HCT116 (cell line): Measurements from ENCODE around the gene ALAS1. TPM values are rescaled to one million over a fixed set of nuclear protein-coding genes. Genes with fewer than 3 reads are reported as not detected.

Source experiments
- ATAC-seq: fragments of 200-7000 bp; cut with Tn5 transposase; 2 replicates; pipeline ENCODE4 v1.9.1; 2020; ENCODE audit warnings: mild to moderate bottlenecking, moderate library complexity
- BruUV-seq: library from RNA; stranded (reverse); fragments of 400-500 nt; replicated peaks from 2 replicates; lab custom pipeline; 2021; lab: Mats Ljungman, UMichigan
- CTCF ChIA-PET: fragments of 300-600 bp; sonication (Branson Sonifier 250); formaldehyde crosslinking; loops from one replicate; lab custom pipeline; 2021; ENCODE audit warnings: antibody characterized with exemption; lab: Charles Lee
- POLR2A ChIA-PET: fragments of 300-600, 350-600 bp; sonication (Branson Sonifier 250); formaldehyde crosslinking; loops from one replicate; lab custom pipeline; 2021; ENCODE audit warnings: antibody characterized with exemption; lab: Charles Lee
- RAD21 ChIA-PET, 2 experiments: fragments of 300-600 bp; sonication (Branson Sonifier 250); formaldehyde crosslinking; loops; one replicate each; lab custom pipeline; 2023; ENCODE audit warnings: low total read pairs in 2 of 2; ENCODE audit not compliant: uncharacterized antibody in 2 of 2, unreplicated experiment in 2 of 2, low non-redundant PET in 1 of 2; lab: Charles Lee
- DNase-seq: peaks from one replicate; pipeline ENCODE4 v3.0.0-alpha.2; 2010; ENCODE audit warnings: low read depth, low spot score
- H2AFZ ChIP-seq: fragments of 200-600 bp; shearing (Covaris generic), sonication (generic); 2 replicates; pipeline ENCODE4 v1.6.1; 2017; ENCODE audit warnings: low read depth, mixed run types, mixed read lengths, antibody characterized with exemption, low read length; ENCODE audit not compliant: poor library complexity, severe bottlenecking
- H3K27ac ChIP-seq: 2 replicates; pipeline ENCODE4 v1.5.1; 2012; ENCODE audit warnings: low read depth, low read length
- H3K27me3 ChIP-seq: fragments of 200-600 bp; sonication (generic); 2 replicates; pipeline ENCODE4 v1.6.1; 2016; ENCODE audit warnings: mixed run types, low read length, mixed read lengths; ENCODE audit not compliant: insufficient read depth
- H3K36me3 ChIP-seq, 2 experiments: fragments of 200-500 bp in 1 of 2; fragments of 200-600 bp in 1 of 2; sonication (Bioruptor generic) in 1 of 2; sonication (generic) in 1 of 2; 2 replicates each; pipeline versions ENCODE4 v1.5.1 to v1.6.1; 2014 to 2016; ENCODE audit warnings: low read length in 2 of 2, inconsistent platforms in 1 of 2, mixed read lengths in 1 of 2, mixed run types in 1 of 2; ENCODE audit not compliant: insufficient read depth in 2 of 2, control insufficient read depth in 1 of 2
- H3K4me1 ChIP-seq, 2 experiments: fragments of 200-600 bp in 1 of 2; sonication (generic) in 1 of 2; 2 replicates each; pipeline versions ENCODE4 v1.5.1 to v1.6.1; 2012 to 2017; ENCODE audit warnings: low read length in 2 of 2, inconsistent platforms in 1 of 2, mild to moderate bottlenecking in 1 of 2, mixed read lengths in 1 of 2, mixed run types in 1 of 2, moderate library complexity in 1 of 2; ENCODE audit not compliant: insufficient read depth in 2 of 2, control insufficient read depth in 1 of 2
- H3K4me2 ChIP-seq: fragments of 200-600 bp; sonication (generic); 2 replicates; pipeline ENCODE4 v1.6.1; 2017; ENCODE audit warnings: mixed run types, low read length, mixed read lengths
- H3K4me3 ChIP-seq, 2 experiments: fragments of 200-600 bp in 1 of 2; sonication (generic) in 1 of 2; replicated peaks in 1 of 2; 2 replicates each; pipeline ENCODE4 v1.5.1; 2011 to 2016; ENCODE audit warnings: low read length in 2 of 2, control low read depth in 1 of 2, low read depth in 1 of 2, mild to moderate bottlenecking in 1 of 2, mixed read lengths in 1 of 2, mixed run types in 1 of 2
- H3K79me2 ChIP-seq: fragments of 200-600 bp; sonication (generic); 2 replicates; pipeline ENCODE4 v1.6.1; 2017; ENCODE audit warnings: mild to moderate bottlenecking, mixed run types, low read length, moderate library complexity, mixed read lengths; ENCODE audit not compliant: insufficient read depth
- H3K9ac ChIP-seq: fragments of 200-600 bp; sonication (generic); 2 replicates; pipeline ENCODE4 v1.6.1; 2016; ENCODE audit warnings: low read length, mixed read lengths
- H3K9me2 ChIP-seq: fragments of 200-600 bp; sonication (generic), shearing (Covaris generic); 2 replicates; pipeline ENCODE4 v1.6.1; 2017; ENCODE audit warnings: mixed run types, mild to moderate bottlenecking, moderate library complexity; ENCODE audit not compliant: insufficient read depth
- H3K9me3 ChIP-seq, 2 experiments: fragments of 200-500 bp in 1 of 2; fragments of 200-600 bp in 1 of 2; sonication (Bioruptor generic) in 1 of 2; sonication (generic) in 1 of 2; 2 replicates each; pipeline ENCODE4 v1.6.1; 2014 to 2017; ENCODE audit warnings: low read length in 2 of 2, mixed read lengths in 2 of 2, inconsistent platforms in 1 of 2, low read depth in 1 of 2, mild to moderate bottlenecking in 1 of 2, mixed run types in 1 of 2, moderate library complexity in 1 of 2; ENCODE audit not compliant: control insufficient read depth in 1 of 2, insufficient read depth in 1 of 2
- H4K20me1 ChIP-seq: fragments of 200-600 bp; sonication (generic), shearing (Covaris generic); 2 replicates; pipeline ENCODE4 v1.6.1; 2017; ENCODE audit warnings: mixed run types, mild to moderate bottlenecking, moderate library complexity; ENCODE audit not compliant: insufficient read depth
- CEBPB ChIP-seq: IDR thresholded peaks from 2 replicates; pipeline ENCODE4 v1.6.1; 2012; ENCODE audit warnings: low read depth
- ELF1 ChIP-seq: IDR thresholded peaks from 2 replicates; pipeline ENCODE4 v1.6.1; 2012; ENCODE audit warnings: low read depth, borderline replicate concordance
- EZH2 ChIP-seq: fragments of 200-600 bp; sonication (generic); IDR thresholded peaks from 2 replicates; pipeline ENCODE4 v1.6.1; 2017; ENCODE audit warnings: antibody characterized with exemption, mixed run types
- EZH2phosphoT487 ChIP-seq: fragments of 200-600 bp; IDR thresholded peaks from 2 replicates; pipeline ENCODE4 v1.6.1; 2018; ENCODE audit warnings: antibody characterized with exemption, borderline replicate concordance
- FOSL1 ChIP-seq: IDR thresholded peaks from 2 replicates; pipeline ENCODE4 v1.6.1; 2012; ENCODE audit warnings: low read depth
- JUND ChIP-seq: IDR thresholded peaks from 2 replicates; pipeline ENCODE4 v1.6.1; 2012
- MAX ChIP-seq: IDR thresholded peaks from 2 replicates; pipeline ENCODE4 v1.6.1; 2012
- POLR2A ChIP-seq: IDR thresholded peaks from 2 replicates; pipeline ENCODE4 v1.7.0; 2011; ENCODE audit warnings: borderline replicate concordance; ENCODE audit not compliant: insufficient read depth, insufficient read length; ENCODE audit errors: extremely low read depth
- POLR2AphosphoS5 ChIP-seq: IDR thresholded peaks from 2 replicates; pipeline ENCODE4 v1.6.1; 2011; ENCODE audit warnings: mild to moderate bottlenecking, low read depth, low read length, moderate library complexity
- RAD21 ChIP-seq: IDR thresholded peaks from 2 replicates; pipeline ENCODE4 v1.6.1; 2012; ENCODE audit warnings: low read depth, mild to moderate bottlenecking
- REST ChIP-seq: IDR thresholded peaks from 2 replicates; pipeline ENCODE4 v1.6.1; 2012; ENCODE audit warnings: low read depth
- SP1 ChIP-seq: IDR thresholded peaks from 2 replicates; pipeline ENCODE4 v1.6.1; 2012; ENCODE audit warnings: low read depth
- TCF7L2 ChIP-seq: IDR thresholded peaks from 2 replicates; pipeline ENCODE4 v1.7.0; 2011; ENCODE audit warnings: borderline replicate concordance, inconsistent platforms; ENCODE audit not compliant: insufficient read depth, insufficient read length; ENCODE audit errors: extremely low read depth
- ZBTB33 ChIP-seq: IDR thresholded peaks from 2 replicates; pipeline ENCODE4 v1.6.1; 2011; ENCODE audit warnings: mild to moderate bottlenecking, low read length, moderate library complexity; ENCODE audit not compliant: insufficient replicate concordance; ENCODE audit errors: extremely low read depth
- ZNF274 ChIP-seq: fragments of 200-500 bp; sonication (Bioruptor generic); IDR thresholded peaks from 2 replicates; pipeline ENCODE4 v1.6.1; 2014; ENCODE audit warnings: mild to moderate bottlenecking, low read depth, low read length, inconsistent platforms
- intact Hi-C: fragments of 100-400 bp; cut with micrococcal nuclease; formaldehyde crosslinking; loops from 2 replicates; pipeline ENCODE4 v1.10.0; 2022
- total RNA-seq: library from RNA; stranded (reverse); gene quantifications from one replicate; pipeline ENCODE4 v1.2.1, GENCODE V29; 2021; ENCODE audit not compliant: unreplicated experiment
- TF ChIP-seq, protein P1 (sequence below): IDR thresholded peaks from 2 replicates; pipeline ENCODE4 v1.6.1; 2012

Gene ALAS1
- total RNA-seq, 1 experiment from 2014 or later = 74.0 TPM

- Histone ChIP-seq H3K27me3 (no peaks in the 10 kb centered on the region), H3K4me2 (no peak overlapping the region), H3K27ac (no peak overlapping the region), H4K20me1 (no peaks in the 10 kb centered on the region), H3K36me3 (peaks cover 50 to 54% of the 10 kb centered on the region in 2 experiments), H3K9me3 (no peaks in the 10 kb centered on the region), H2AFZ (no peak overlapping the region), H3K4me3 (no peak overlapping the region), H3K4me1 (peaks cover 16 to 23% of the 10 kb centered on the region in 2 experiments), H3K79me2 (no peaks in the 10 kb centered on the region), H3K9ac (no peak overlapping the region), H3K9me2 (no peaks in the 10 kb centered on the region)
- TF ChIP-seq RAD21 = no peak
- TF ChIP-seq TCF7L2 = no peak
- TF ChIP-seq, protein P1, sequence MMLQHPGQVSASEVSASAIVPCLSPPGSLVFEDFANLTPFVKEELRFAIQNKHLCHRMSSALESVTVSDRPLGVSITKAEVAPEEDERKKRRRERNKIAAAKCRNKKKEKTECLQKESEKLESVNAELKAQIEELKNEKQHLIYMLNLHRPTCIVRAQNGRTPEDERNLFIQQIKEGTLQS = no peak
- TF ChIP-seq EZH2 = no peak
- no peak for TF ChIP-seq SP1
- no peak for TF ChIP-seq POLR2AphosphoS5
- TF ChIP-seq CEBPB = no peak
- TF ChIP-seq FOSL1 = no peak
- no peak for TF ChIP-seq ZNF274
- no peak for TF ChIP-seq REST
- no peak for TF ChIP-seq MAX
- no peak for TF ChIP-seq JUND
- no peak for TF ChIP-seq POLR2A
- TF ChIP-seq EZH2phosphoT487 = no peak
- TF ChIP-seq ZBTB33 = no peak
- no peak for TF ChIP-seq ELF1
- ChIA-PET POLR2A (no interaction called here), RAD21 (no interaction called here), CTCF (no interaction called here)
- no peak for ATAC-seq
- BruUV-seq = no TSS peak
- intact Hi-C loops = no loop called here
- no peak for DNase-seq
Observed at GRCh38 chr3:52213005-52213404, 15.0 kb downstream of the ALAS1 start.
